ENCODE measurements around the gene GATAD2A.

The GATAD2A gene

GRCh38 chr19:19422156-19422555 lies 16.7 kb downstream of the GATAD2A start:
- DNase-seq, result no peak

- DNase-seq, result no peak
Measured at GRCh38 chr19:19423322-19423721, 17.8 kb downstream of the GATAD2A start.

DNA sequence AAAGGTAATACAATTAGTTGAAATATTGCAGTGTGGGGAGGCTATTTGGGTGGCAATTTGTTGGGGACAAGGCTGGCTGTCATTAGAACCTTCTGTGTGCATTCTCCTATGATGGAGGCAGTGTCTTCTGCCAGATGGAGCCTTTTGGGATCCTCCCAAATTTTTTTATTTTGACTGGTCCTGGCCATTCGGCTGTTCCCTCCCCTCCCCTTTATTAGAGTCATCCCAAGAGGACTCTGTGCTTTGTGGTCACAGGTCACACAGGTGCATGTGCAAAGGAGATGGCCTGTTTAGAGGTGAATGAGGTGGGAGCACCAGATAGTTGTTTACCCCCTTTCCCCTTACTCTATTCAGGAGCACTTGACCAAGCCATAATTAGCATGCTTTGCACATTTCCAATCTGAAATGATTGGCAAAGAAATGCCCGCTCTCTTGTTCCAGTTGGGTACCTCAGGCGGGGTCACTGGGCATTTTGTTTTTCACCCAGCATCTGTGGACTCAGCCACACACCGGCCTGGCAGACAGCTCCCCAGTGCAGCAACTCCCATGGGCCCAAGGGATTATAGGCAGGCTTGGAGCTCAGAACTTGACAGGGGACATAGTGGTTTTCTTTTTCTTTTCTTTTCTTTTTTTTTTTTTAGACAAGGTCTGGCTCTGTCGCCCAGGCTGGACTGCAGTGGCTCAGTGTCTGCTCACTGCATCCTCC lies 19.8 kb downstream of the GATAD2A start:
- DNase-seq, result no peak

DNA sequence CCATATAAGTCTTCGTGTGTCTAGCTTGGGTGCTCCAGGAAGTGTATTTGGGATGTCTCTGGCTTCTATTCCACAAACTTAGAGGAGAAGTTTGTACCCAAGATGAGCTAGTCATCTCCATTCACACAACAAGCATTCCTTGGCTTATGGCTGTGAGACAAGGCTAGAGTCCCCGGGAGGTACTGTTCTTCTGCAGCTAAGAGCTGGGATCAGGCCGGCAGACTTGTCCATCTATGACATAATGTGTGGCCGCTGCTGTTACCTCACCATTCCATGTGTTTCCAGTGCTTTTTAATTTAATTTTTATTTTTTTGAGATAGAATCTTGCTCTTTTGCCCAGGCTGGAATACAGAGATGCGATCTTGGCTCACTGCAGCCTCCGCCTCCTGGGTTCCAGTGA lies 20.7 kb downstream of the GATAD2A start:
- DNase-seq, result no peak

- no peak for DNase-seq
Measured at GRCh38 chr19:19426799-19427198, 21.3 kb downstream of the GATAD2A start.

- DNase-seq, result no peak
Measured at GRCh38 chr19:19427302-19427701, 21.8 kb downstream of the GATAD2A start.

DNA sequence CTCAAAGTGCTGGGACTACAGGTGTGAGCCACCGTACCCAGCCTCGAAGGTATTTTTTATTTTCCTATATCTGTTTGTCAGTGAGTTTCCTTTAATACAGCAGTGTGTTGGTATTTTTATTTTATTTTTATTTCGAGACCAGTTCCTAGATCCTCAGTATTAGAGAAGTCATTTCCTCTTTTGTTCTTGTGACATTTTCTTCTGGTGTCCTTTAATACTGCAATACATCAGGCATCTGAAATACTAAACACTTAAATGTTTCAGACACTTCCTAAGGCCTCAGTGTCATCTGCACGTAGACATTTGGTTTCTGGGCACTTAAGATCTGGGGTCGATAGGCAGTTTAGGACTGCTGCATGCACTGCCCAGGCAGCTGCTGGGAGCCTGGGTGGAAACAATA lies 22.5 kb downstream of the GATAD2A start:
- DNase-seq, result no peak

DNA sequence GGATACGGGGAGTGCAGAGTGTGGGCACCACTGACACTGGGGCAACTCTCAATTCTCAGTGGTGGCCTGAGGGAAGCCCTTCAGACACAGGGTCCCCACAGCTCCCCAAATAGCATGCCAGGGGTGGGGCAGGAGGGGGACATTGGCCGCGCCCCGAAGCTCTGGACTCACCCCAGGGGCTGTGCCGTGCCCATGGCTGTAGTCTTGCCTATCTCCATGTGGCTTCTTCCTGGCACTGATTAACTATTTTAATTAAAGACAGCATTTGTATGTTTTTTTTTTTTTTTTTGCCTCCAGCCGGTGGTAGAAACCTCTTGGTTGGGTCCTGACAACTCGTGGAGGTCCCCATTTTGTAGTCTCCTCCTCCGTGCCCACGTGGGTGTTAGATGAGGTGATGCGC lies 23.3 kb downstream of the GATAD2A start:
- no peak for DNase-seq

DNA sequence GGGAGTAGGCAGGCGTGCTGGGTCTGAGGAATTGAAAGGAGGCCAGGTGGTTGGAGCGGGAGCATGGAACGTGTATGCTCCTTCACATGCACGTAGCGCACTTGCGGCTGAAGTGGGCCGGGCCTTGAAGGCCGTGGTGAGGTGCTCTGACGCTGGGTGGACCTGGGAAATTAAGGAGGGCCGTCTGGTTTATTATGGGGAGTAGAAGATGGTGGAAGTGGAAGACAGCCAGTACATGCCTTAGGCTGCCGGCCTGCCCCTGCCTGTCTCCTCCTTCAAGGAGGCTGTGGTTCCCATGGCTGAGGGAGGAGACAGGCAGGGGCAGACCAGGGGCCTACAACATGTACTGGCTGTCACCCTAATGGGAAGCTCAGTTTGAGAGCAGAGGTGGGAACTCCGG lies 23.9 kb downstream of the GATAD2A start:
- DNase-seq, result no peak

DNA sequence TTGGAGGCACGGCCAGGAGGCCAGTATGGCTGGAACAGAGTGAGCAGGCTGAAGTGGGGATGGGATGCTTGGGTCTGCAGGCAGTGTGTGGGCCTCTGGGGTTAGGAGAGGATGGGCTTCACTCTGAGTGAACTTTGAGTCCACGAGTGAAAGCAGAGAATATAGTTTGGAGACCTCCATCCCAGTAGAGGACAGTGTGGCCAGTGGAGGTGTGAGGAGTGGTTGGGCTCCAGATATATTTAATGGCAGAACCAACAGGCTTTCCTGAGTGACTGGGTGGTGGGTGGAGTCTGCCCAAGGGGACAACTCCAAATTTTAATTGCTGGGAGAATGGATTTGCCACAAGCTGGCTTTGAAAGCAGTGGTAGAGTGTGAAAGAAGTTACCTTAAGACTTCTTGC lies 27.3 kb downstream of the GATAD2A start:
- DNase-seq, result no peak

DNA sequence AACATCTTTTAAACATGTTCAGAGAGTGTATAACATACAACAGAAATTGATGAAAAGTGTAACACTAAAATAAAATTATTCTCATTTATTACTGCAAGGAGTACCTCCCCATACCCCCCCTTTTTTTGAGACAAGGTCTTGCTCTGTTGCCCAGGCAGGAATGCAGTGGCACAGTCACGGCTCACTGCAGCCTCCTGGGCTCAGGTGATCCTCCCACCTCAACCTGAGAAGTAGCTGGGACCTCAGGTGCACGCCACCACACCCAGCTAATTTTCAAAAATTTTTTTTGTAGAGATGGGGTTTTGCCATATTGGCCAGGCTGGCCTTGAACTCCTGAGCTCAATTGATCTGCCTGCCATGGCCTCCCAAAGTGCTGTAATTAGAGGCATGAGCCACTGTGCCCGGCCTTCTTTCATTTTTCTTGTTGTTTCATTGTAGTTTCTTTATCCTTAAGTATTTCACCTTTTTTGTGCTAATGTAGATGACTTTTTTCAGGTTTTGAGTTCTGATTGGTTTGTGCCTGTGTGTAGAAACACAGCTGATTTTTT lies 28.3 kb downstream of the GATAD2A start:
- no peak for DNase-seq

DNA sequence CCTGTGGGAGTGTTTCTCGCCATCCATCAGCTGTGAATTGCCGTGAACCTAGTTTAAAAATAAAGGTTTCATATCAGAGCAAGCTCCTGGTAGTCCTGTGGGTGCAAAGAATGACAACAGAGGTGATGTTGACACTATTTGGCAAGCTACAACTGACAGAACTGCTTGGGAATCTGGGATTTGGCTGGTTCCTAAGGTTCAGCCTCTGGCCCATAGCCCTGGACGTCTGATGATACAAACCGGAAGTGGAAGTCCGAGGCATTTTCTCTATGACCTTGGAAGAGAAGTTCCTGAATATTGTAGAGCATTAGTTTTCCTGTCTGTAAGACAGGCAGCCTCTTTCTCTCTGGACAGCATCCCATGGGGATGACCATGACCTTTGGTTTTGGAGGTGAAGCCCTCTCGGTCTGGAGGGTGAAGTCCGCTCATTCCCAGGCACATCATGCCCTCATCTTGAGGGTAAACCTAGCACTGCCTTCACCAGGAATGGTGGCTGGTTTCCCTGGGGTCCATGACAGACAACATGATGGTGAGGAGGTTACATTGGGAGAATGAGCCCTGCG lies 29.1 kb downstream of the GATAD2A start:
- DNase-seq, result no peak

- no peak for DNase-seq
Measured at GRCh38 chr19:19436137-19436691, 30.7 kb downstream of the GATAD2A start.

DNA sequence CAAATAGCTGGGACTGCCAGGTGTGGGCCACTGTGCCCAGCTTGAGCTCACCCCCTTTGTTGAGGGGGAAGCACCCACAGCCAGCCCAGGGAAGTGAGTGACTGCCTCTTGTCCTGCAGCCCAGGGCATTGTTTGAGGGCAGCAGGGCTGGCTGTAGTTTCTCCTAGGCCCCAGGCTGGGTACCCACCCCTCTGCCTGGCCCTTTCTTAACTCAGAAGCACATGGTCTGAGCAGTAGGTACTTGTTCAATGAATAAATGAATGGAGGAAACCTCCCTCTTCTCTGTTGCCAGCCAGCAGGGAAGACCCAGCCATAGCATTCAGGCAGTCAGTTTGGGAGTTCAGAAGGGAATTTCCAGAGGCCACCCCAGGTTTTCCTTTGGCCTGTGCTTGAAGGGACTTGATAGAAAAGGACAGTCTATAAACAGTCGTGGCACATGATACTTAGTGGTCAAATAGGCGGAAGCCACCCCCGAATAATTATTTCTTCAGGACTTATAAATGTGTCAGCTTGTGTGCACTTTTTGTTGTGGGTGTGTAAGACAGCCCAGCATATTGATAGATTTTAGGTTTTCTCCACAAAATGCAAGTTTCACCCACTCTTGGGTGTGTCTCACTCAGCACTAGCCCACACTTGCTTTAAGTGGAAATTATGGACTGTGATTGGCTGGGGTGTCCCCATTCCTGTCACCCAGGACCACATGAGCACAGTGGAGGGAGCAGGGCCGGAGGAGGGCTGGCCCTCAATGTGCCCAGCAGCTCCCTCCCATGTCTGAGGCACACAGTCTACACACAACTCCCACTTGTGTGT lies 33.1 kb downstream of the GATAD2A start:
- DNase-seq, result no peak

GRCh38 chr19:19439176-19439482 lies 33.7 kb downstream of the GATAD2A start:
- no peak for DNase-seq

GRCh38 chr19:19443283-19443682 lies 37.8 kb downstream of the GATAD2A start:
- no peak for DNase-seq

GRCh38 chr19:19443902-19444680 lies 38.6 kb downstream of the GATAD2A start:
- no peak for DNase-seq

GRCh38 chr19:19444681-19445155 lies 39.2 kb downstream of the GATAD2A start:
- peak; percentile 94 for DNase-seq

- DNase-seq, result no peak
Measured at GRCh38 chr19:19445288-19445687, 39.8 kb downstream of the GATAD2A start.

DNA sequence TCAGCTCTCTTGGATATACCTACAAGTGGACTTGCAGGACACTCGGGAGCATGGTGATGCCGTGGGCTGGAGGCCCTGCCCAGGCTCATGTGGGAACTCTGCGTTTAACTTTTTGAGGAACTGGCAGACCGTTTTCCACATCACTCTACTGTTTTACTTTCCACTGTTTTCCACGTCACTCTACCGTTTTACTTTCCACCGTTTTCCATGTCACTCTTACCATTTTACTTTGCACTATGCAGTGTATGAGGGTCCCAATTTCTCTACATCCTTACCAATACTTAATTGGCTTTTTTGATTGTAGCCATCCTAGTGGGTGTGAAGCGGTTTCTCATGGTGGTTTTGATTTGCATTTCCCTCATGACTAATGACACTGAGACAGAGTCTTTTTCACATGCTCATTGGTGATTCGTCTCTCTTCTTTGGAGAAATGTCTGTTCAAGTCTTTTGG lies 40.5 kb downstream of the GATAD2A start:
- DNase-seq, result no peak

- DNase-seq, result no peak
Measured at GRCh38 chr19:19446655-19447437, 41.4 kb downstream of the GATAD2A start.
